Stimulated activated CD4-positive, alpha-beta T cell treated with anti-CD3 and anti-CD28 coated beads, Interleukin-1b, Interleukin-23, amount 100 ng/mL, for 4 hours (primary cell): ENCODE measurements around the gene MGMT.

Experiments
- DNase-seq, 2 donors: peaks; one replicate each; pipeline ENCODE4 v3.0.0-alpha.2; 2020; ENCODE audit warnings: low read depth in 2 of 2

MGMT gene

DNA sequence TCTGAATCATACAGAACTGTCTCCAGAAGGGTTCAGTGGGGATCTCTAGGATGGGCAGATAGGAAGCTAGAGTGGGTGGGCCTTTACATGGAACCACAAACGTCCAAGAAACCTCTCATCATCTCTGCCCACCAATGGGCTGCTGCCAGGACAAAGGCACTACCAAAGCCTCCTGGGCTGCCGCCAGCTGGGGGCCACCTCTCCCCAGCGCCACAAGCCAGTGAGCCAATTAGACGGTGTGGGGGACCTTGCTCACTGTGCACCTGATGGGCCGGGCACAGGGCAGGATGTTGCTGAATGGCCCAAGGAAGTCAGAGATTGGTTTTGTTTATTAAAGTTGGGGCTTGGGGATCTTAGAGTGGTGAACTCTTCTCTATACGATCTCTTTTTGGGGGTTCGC is 242.1 kb downstream of the MGMT start:
- no peak for DNase-seq

DNA sequence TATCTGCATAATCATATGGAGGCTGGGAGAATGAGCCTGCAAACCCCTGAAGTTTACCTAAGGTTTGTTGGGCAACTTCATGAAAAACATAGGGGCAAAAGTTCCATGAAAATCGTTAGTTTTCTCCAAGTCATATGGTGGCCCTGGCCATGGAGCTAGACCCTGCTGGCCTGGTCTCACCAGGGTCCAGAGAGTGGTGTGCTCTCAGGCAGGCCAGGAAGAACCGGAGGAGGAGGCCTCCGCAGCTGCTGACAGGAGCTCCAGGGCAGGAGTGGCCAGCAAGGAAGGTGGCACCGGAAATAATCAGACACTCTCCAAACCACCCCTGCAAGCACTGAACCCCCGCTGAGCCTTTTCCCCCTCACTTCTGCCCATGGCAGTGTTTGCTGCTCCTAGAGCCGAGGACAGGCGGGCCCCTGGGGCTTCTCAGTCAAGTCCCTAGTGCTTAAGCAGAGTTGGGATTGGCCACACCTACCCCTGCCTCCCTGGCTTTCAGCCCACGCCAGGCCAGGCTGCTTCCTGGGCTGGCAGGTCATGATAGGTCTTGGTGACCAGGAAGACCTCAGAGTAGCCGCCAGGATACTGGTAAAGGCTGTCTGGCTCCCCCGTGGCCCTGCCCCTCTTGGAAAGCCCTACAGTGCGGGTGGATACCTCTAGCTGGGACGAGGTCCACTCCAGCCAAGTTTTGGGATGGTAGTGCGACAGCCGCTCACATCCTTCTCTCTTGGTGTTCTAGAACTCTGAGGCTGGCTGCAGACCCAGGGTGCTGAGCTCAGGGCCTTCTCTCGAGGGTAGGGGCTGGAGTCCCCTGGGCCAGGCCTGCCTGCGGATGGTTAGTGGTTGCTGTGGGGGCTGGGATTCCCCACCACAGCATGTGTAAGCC is 242.8 kb downstream of the MGMT start:
- no peak for DNase-seq

DNA sequence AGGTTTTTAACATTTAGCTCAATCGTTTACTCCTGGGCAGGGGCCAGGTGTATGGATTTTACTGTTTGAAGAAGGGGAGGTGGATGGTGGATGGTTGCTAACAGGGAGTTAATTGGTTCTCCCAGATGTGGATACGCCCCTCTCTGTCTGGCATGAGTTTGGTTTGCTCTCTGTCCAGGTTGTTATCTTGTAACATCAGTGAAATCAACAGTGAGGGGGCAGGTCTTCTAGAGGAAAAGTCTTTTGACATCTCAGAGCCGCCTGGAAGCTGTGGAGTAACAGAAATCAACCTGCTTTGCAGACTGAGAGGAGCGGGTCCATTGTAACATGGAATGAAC is 243.4 kb downstream of the MGMT start:
- DNase-seq: no peak

DNA sequence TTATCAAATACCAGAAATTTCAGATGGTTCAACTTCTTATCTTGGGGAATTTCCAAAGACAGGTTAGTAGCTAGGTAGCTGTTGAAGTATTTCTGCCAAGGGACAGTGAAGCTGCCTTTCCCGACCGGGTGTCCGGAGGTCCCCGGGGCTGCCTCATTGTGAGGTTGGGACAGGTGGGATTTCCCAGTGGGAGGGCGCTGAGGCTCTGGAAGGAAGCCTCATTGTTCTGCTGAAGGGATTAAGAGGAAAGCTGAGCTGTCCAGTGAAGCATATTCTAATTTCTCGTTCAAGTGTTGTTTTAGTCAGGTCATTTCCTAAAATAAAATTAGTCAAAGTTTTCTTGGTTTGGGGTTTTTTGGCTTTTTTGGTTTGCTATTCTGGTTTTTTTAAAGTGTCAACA is 244.2 kb downstream of the MGMT start:
- DNase-seq: no peak

DNA sequence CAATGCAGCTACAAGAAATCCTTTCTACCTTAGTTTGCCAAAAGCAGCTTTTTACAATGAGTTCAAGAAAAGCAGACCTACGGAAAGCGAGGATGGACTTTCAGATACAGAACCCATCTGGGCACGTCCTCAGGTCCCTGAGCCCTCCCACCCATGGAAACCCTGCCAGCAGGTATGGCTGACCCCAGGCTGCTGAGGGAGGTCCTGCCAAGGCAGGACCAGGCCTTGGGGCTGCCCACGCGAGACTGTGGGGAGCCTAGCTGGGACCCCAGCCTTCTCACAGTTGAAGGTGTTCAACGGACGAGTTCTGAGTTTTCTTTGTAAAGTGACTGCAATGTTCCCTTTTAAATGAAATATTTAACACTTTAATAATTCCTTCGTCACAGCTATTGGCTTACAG is 245.0 kb downstream of the MGMT start:
- no peak for DNase-seq

DNA sequence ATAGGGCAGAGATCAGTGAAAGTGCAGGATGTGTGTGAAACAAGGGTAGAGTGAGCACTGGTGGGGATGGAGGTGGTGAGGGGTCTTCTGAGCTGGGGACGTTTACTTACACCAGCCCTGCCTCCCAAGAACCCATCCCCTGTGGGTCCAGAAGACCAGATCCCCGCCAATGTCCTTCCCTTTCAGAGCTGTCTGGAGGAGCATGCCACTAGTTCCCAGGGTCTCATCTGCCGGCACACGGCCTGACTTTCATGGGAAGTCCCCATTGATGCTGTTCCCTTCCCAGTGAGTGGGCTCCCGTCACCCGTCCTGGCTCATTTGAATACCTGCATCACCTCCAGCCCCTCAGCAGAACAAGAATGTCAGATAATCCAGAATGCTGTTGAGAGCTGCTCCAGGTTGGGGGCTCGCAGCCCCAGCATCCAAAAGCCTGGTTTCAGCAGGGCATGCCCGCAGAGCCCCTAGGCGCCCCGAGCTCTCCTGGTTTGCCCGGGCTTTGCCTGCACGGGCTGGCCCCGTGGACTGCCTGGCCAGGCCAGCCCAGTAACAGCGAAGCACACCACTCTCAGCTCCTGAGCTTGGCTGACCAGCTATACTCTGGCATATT is 246.7 kb downstream of the MGMT start:
- DNase-seq: no peak

DNA sequence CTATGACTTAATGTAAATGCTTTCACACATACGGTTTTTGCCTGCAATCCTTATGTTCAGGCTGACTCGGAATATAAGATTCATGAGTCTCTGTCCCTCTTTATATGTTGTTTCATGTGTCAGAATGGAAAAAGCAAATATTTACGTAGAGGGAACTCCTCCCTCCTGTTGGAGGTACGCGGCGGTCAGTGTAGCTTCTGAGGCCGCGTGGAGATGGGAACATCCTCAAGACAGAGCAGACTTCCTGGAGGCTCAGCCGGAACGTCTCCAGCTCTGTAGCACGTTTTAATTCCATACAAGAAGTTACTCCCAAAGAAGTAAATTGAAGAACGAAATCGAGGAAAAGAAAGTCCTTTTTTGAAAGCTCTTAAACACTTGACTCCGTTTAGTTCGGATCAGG is 248.8 kb downstream of the MGMT start:
- no peak for DNase-seq

DNA sequence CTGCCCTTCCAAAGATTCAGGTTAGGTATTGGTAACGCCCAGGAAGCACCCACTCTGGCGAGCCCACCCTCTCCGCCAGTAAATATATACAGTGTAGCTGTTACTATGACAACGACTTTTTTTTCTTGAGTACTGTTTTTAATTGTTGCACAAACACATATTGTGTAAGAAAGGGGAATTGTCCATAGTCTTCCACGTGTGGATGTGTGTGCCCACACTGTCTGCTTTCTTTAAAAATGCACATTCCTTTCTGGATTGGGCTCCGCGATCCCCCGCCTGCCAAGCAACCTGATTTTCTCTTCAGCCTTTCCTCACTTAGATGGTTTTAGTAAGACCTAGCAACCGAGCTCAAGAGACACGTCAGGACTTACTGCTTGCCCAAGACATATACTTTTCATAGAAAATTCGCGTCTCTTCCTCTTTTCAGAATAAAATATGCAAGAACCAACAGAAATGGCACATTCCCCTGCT is 249.2 kb downstream of the MGMT start:
- no peak for DNase-seq

DNA sequence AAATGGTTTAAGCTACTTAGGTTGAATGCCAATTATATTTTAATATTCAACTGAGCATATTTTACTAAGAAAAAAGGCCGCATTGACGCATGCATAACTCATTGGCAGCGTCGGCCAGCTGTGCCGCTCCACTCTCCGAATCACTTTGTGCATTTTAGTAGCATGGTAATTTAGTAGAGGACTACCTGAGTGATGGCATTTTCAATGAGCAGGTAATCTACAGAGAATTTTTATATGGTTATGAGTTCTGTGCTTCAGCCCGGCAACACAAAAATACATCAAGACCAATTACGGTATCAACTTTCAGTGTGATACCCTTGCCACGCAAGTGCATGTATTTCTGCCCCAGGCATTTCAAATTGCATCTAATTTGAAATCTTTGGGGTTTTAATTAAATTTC is 249.8 kb downstream of the MGMT start:
- no peak for DNase-seq

DNA sequence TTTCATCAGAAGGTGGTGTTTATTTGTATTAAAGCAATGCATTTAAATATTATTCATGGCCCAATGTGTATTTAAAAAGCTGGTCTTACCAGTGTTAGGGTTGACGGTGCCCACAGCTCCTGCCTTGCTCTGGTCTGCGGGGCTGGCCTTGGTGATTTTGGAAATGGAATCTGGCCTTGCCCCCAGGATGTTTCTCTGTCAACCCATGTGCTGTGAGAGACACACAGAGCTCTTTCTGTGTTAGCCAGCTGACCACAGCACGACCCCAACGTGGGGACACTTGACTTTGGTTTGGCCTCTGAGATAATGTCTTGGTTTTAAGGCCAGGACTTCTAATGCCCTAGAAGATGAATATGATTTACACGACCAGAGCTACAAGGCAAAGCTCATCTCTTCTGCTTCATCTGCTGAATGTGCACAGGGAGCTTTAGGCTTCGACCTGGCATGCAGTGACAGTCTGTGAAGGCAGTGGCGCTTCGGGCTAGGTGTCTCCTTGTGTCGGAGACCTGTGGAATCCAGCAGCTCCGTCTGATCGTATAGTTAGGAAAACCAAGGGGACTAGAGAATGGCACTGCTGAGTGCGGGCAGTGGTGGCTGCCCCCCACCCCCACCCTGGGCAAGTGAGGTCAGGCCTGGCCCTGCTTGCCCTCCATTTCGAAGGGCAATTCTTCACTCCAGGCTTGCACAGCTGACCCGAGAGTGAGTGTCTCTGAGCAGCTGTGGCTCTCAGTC is 250.9 kb downstream of the MGMT start:
- no peak for DNase-seq

DNA sequence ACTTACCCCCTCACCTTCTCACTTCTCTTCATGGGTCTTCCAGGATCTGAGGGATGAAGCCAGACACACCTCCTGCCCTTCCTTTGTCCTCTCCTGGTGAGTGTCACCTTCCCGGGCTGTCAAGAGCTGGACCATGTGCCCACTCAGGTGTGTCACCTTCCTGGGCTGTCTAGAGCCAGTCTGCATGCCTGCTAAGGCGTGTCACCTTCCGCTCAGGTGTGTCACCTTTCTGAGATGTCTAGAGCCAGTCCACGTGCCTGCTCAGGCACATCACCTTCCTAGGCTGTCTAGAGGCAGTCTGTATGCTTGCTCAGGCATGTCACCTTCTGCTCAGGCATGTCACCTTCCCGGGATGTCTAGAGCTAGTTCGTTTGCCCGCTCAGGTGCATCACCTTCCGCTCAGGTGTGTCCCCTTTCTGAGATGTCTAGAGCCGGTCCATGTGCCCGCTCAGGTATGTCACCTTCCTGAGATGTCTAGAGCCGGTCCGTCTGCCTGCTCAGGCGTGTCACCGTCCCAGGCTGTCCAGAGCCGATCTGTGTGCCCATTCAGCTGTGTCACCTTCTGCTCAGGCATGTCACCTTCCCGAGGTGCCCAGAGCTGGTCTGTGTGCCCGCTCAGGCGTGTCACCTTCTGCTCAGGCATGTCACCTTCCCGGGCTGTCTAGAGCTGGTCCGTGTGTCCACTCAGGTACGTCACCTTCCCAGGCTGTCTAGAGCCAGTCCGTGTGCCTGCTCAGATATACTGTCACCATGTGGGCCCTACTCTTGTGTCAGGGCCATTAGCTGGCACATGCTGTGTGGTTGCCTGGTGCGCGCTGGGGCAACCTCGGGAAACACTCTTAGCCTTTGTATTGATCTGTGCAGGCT is 251.7 kb downstream of the MGMT start:
- no peak for DNase-seq

DNA sequence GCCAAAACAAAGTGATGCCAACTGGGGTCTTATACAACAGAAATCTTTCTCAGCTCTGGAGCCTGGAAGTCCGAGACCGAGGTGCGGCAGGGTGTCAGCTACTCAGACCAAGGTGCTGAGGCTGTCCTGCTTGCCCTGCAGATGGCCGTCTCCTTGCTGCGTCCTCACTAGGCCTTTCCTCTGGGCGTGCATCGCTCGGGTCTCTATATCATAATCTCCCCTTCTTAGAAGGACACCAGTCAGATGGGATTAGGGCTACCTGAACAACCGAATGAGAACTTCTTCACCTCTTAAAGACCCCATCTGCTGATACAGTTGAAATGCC is 252.3 kb downstream of the MGMT start:
- no peak for DNase-seq

DNA sequence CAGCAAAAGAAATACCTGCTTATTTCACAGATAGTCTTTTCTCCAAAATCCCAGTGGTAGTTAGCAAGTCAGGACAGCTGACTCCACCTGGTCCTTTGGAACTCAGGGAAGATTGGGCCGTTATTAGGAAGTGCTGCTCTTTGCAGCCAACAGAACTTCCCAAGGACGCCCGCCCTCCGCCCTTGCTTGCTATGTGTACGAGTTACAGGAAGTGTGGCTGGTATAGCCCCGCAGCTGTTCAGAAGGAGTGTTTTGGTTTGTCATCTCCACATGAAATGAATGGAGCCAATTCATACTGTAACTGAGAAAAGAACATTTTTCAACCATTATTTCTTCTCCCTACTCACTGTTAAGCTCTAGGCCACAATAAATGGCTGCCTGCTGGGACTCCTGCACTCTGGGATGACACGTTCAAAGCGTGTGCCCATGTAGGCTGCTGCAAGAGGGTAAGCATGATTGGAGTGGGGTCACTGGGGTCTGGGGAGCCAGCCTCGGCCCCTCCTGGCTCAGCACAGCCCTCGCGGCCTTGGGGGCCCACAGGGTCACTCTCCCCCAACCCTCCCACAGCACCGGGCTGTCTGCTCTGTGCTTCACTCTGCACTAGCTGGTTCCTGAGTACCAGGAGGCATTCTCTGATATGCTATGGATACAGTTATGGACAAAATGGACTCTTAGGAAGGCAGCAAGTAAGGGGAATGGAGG is 253.0 kb downstream of the MGMT start:
- DNase-seq: no peak

DNA sequence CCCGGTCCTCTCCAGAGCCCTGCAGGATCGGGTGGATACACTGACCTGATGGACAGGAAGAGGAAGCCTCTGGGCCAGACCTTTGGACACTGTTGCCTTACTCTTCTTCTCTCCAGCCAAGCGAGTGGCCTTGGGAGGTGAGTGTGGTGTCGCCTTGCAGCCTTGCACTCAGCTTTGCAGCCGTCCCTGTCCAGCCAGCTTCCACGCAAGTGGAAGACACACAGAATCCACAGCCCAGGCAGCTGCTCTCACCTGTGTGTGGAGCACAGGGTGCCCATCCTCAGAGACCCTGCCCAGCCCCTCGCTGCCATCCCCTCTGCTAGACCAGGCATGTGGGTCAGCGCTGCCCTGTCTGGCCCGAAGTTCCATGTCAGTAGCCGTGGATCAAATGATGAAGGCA is 258.0 kb downstream of the MGMT start:
- no peak for DNase-seq

DNA sequence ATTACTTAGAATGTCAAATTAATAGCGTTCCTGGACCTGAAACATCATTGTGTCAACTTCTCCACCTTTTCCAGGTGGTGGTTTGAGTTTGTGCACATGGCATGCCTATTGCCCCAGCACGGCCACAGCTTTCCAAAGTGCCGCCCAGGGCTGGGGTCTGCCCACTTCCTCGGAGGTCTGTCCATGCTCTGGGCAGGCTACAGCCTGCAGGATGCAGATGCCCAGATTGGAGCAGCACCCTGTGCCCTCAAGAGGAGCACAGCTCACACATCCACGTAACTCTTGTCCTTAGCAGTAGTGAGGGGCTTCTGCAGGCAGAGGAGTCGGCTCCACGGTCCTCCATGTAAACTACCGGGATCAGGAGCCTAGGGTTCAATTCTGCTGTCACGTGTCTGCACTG is 258.4 kb downstream of the MGMT start:
- DNase-seq: no peak

DNA sequence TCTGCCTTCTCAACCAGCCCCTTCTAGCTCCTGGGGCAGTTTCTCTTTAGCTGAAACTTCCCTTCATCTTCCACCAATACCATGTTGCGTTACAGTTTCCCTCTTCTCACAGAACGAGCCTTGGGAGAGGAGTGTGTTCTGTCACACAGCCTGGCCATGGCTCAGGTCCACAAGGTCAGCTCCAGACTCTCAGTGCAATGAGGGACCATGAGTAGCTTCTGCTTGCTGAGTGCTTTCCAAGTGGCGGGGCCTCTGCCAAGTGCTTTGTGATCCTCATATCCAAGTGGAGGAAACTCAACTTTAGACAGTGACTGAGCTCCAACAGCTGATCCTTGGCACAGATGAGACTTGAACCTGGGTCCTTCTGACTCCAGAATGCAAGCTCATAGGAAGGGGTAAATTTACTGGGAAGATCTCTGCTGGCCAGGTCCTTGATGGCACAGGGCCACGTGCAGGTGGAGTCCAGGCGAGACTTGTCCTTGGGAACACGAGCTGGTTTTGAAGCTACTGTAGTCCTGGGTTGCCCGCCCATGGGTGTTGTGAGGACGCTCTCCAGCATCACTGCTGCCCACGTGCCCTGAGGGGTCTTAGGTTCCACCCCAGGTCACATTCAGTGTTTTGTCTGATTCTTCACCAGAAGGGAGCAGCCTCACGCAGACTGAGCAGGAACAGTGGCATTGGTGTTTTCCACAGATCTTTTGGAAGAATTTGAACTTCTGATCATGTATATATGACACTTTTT is 259.0 kb downstream of the MGMT start:
- DNase-seq: no peak

DNA sequence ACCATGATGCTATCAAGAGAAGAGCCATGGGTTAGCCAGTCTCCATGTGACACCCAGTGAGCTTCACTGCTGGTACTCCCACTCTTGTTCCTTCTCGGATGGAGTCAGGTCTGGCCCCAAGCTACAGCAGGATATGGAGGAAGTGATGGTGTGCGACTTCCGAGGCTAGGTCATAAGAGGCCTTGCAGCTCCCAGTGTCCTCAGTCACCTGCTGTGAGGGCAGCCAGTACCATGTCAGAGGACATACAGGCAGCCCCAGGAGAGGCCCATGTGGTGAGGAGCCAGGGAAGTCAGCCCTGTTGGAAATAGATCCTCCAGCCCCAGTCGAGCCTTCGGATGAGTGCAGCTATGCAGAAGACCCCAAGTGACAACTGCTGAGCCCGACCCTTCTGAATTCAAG is 260.0 kb downstream of the MGMT start:
- no peak for DNase-seq

DNA sequence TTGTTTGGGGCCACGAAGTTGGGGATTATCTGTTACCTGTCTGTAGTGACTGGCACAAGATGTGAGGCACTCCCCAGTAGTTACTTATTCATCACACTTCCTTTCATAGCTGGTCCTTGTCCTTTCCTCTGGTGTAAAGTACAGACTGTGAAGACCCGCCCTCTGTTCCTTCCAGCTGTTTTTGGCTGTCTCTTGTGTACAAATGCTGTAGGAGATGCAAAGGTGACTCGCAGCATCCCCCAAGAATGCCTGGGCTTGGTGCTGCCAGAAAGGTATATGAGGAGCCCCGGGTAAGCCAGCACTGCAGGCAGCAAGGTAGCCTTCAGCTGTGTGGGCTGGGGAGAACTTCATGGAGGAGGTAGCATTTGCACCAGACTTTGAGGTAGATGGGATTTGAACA is 260.5 kb downstream of the MGMT start:
- DNase-seq: no peak

DNA sequence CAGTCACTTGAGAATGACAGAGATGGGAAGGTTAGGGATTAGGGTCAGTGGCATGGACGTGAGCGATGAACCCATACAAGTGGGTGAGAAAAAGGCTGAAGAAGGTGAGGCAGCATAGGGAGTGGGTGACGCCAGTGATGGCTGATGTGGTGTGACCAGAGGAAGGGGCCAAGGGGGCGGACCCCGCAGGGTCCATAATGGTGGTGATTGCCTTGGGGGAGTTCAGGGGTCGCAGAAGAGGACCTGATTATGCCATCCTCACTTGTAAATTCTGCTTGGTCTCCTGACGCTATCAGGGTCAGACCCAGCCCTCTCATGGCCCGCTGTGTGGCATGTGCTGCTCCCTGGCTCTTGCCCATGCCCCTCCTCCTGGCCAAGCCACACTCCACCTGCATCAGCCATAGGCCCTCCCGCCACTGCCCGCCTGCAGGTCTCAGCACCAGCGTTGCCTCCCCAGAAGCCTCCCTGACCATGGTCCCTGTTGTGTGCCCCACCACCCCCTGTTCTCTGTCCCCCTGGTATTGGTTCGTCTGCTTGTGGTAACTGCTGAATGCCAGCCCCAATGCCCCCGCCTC is 261.3 kb downstream of the MGMT start:
- no peak for DNase-seq
